HG02759 (cell line): ENCODE results near the gene CCDC14.
"Not testable (repeated sequence)": the region's sequence is repeated elsewhere in the genome, so short reads cannot be mapped to it uniquely, and the experiment has no call there.

Experiments
- ATAC-seq: cut with Tn5 transposase; IDR thresholded peaks from one replicate; pipeline ENCODE4 v1.9.1; 2021; ENCODE audit warnings: mild to moderate bottlenecking, moderate library complexity; ENCODE audit not compliant: unreplicated experiment

The CCDC14 gene

DNA sequence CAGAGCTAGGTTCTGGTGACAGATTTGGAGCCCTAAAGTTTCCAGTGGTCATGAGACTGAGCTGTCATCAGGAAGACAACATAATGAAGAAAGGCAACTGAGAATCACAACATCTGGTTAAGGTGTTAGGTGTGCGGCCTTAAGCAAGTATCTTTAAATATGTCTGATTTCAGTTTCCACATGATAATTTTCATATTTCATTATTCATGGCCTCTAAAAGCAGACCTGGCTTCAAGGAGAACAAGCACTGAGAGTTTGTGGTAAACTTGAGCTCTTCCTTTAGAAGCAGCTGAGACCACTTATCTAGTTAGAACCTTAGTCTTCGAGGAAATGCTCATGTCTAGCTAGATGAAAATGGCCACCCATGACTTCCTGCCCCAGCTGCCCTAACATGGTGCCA, 51.2 kb downstream of the CCDC14 start:
- no peak for ATAC-seq

DNA sequence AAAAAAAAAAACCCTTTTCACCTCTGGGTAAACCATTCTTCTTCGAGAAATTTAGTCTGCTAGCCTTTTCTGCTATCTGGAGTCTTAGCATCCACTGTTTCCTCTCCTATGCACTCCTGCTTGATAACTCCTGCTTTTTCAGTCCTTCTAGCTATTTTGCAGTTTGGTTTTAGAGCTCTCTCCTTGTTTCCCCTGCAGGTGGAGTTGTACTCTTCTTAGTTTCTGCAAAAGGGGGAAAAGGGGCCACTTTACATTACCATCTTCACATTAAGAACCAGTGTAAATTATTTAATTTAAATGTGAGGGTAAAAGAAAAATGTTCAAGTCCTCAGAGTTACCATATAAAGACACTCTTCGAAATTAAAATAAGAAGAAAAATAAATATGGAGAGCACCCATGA, 53.3 kb downstream of the CCDC14 start:
- ATAC-seq, result no peak

DNA sequence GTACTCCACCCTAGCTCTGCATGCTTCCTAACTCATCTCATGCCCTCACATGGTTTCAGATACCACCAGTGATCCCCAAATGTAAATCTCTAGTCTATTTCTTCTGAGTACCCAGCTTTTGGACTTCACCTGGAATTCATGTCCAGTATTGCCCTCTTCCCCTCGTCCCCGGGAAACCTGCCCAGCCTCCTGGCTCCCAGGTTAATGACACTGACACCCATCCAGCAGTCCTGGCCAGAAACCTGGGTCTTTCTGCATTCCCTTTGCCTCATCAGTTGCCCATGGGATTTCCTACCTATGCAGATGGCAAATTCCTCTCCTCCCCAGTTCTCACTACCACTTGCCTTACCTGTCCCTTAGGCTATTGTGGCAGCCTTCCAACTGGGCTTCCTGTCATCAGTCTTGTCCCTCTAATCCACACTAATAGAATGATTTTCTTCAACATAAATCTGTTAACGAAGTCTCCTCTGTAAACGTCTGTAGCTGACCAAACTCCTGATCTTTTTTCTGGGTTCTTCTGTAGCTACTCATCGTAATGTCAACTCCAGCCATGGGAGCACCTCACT, 61.6 kb downstream of the CCDC14 start:
- ATAC-seq, result no peak

DNA sequence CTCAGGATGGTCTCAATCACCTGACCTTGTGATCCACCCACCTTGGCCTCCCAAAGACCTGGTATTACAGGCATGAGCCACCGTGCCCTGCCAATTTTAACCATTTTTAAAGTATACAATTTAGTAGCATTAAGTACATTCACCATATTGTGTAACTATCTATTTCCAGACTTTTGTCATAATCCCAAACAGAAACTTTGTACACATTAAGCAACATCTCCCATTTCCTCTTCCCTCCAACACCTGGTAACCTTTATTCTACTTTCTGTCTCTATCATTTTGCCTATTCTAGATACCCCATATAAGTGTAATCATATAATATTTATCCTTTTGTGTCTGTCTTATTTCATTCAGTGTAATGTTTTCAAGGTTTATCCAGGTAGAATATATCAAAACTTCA, 68.0 kb downstream of the CCDC14 start:
- no peak for ATAC-seq

DNA sequence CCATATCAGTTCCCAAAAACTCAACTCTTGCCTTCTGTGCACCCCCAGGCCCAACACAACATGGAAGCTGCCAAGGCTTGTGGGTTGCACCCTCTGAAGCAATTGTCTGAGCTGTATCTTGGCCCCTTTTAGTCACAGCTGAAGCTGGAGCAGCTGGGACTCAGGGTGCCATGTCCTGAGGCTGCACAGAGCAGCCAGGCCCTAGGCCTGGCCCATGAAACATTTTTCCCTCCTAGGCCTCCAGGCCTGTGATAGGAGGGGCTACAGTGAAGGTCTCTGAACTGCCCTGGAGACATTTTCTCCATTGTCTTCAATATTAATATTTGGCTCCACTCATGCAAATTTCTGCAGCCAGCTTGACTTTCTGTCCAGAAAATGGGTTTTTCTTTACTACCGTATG, 68.8 kb downstream of the CCDC14 start:
- no peak for ATAC-seq

DNA sequence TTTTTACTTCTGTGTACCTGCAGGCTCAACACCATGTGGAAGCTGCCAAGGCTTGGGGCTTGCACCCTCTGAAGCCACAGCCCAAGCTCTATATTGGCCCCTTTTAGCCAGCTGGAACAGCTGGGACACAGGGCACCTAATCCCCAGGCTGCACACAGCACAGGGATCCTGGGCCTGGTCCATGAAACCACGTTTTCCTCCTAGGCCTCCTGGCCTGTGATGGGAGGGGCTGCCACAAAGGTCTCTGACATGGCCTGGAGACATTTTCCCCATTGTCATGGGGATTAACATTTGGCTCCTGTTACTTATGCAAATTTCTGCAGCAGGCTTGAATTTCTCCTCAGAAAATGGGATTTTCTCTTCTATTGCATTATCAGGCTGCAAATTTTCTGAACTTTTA, 70.0 kb downstream of the CCDC14 start:
- not testable (repeated sequence) for ATAC-seq

DNA sequence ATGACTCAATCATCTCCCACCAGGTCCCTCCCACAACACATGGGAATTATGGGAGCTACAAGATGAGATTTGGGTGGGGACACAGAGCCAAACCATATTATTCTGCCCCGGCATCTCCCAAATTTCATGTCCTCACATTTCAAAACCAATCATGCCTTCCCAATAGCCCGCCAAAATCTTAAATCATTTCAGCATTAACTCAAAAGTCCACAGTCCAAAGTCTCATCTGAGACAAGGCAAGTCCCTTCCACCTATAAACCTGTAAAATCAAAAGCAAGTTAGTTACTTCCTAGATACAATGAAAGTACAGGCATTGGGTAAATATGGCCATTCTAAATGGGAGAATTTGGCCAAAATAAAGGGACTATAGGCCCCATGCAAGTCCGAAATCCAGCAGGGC, 70.9 kb downstream of the CCDC14 start:
- not testable (repeated sequence) for ATAC-seq

DNA sequence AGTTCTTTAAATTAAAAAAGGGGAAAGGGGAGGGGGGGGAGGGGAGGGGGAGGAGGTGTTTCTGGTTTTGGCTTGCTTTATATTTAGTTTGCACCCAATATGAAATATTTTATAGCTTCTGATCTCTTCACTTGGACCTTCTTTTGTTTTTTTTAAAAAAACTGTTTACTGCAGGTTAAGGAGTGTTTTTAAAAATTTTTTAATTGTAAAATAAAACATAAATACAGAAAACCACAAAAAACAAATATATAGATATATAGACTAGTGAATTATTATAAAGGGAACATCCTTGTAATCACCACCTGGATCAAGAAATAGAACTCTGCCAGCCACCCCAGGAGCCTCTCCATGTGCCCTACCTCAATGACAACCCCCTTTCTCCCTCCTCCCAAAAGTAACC, 76.0 kb downstream of the CCDC14 start:
- no peak for ATAC-seq

DNA sequence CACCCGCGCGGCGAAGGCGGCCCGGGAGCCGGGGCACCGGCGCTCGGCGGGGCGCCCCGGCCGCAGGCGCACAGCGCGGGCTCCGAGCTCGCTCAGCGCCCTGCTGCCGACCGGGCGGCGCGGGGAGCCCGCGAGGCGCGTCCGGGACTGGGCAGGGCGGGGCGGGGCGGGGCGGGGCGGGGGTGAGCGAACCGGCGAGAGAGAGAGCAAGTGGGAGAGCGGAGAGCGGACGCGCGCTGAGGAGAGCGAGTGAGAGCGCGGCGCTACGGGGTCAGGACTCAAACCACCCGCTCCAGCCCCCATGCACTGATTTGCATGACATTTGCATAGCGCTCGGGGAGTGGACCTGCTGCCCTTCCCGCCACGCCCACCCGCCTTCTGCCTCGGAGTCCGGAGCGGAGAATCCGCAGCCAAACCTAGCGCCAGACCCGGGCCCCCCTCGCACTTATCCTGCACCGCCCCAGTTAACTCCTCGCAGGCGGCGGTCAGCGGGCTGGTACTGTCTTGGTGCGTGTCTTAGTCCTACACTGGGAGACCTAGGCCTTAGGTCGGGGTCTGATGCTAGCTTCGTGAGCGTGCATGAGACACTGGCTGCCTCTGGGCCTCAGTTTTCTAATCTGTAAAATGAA, 76.7 kb downstream of the CCDC14 start, which contains the start of gene MYLK:
TSS of gene MYLK (minus strand) at position 130 of the 629 bp plus-strand sequence. CDS start 90,491 bp downstream, outside the sequence.
- peak; percentile 90 for ATAC-seq

DNA sequence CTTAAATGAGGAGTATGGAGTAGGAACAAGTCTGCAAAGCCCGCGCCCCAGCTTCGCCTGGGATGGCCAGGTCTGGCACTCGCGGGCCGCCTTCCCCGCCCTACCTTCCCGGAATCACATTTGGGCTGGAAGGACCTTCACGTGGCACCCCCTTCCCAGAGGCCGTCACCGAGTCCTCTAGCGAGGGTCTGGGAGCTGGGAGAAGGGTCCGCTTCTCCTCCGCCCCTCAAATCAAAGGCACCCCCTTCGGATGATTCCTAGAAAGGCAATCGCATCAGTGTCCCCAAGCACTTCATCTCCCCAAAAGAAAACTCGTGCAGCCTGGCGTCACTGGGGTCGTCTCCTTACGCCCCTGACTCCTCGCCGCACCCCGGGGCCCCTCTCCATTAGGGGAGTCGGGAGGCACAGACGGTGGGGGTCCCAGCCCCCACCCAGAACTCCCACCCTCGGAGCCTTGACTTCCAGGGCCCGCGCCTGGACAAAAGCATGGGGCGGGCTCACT, 77.3 kb downstream of the CCDC14 start:
- peak; percentile 26 for ATAC-seq

DNA sequence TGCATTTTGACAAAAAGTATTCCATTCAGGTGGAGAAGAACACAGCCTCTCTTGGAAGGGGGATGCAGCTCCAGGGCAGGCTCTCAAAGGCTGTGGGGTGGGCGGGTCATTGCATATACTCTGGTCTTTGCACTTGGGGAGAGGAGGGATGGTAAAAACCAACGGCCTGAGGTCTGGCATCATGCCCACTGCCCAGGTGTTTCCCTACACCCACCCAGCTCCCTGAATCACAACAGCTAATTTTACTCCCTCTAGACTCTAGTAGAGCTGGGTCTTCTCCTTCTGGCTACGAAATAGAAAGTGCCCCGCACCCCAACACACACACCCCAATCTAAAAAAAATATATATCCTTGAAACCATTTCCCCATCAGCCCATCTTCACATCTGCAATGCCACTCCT, 77.9 kb downstream of the CCDC14 start:
- no peak for ATAC-seq

DNA sequence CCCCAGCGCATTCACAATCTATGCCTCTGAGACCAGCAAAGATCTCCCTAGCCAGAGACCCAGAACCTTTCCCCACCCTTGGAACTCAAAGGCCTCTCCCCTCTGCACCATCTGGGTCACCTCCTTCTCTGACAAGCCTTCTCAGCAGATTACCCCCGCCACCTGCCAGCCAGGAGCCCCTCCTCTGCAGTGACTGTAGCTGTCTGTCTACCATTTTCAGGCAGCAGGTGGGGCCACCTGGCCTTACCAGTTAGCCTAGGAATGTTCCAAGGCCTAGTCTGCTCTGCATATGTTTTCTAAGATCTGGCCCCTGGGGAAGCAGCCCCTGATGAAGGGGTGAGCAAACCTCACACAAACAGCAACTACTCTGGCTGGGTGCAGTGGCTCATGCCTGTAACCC, 79.3 kb downstream of the CCDC14 start:
- ATAC-seq, result no peak

DNA sequence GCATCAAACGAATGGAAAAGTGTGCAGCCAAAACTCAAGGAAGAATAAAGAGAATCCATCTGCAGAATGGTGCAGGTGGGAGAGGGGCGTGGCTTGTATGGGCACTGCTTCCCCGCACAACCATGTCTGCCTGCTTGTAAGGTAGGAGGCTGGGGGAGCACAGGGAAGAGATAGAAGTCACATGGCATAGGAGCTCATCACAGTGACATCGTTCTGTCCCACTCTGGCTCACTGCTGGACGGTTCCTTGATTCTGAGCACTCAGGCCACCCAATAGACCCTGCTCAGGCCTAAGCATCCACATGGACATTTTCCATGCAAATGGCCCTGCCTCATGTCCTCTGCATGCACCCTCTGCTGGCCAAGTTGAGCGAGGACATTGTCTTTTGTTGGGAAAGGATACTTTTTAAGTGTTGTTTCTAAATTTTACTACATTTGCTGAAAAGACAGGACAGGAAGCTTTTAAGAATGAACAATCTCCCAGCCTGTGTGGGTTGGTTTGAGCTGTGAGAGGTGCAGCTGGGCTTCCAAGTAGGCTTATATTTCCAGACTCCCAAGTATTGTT, 79.9 kb downstream of the CCDC14 start:
- no peak for ATAC-seq

DNA sequence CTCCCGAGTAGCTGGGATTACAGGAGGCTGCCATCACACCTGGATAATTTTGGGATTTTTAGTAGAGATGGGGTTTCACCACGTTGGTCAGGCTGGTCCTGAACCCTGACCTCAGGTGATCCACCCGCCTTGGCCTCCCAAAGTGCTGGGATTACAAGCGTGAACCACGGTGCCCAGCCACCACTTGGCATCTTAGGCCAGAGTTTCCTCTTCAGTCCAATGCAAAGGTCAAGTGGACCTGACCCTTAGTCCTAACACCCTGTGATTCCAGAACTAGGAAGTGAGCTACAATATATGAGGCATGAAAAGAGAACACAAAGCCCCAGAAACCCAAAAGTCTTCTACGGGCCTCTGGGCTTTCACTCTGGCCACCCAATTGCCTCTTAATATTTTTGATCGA, 82.2 kb downstream of the CCDC14 start:
- ATAC-seq, result no peak

DNA sequence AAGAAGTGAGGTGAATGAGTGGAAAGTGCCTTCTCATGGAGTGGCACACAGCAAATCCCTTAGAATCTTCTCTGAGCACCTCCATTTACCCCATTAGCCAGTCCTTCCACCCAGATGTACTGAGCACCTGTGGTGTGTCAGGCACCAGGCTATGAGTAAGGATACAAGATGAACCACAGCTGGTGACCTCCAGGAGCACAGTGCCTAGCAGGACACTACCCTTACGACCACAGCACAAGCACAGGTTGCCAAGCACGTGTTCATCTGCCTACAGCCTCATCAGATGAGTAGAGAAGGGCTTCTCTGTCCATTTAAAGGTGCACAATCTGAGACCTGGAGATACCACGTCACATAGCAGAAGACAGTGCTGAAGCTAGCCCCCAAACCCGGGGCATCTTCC, 83.1 kb downstream of the CCDC14 start:
- ATAC-seq, result no peak

DNA sequence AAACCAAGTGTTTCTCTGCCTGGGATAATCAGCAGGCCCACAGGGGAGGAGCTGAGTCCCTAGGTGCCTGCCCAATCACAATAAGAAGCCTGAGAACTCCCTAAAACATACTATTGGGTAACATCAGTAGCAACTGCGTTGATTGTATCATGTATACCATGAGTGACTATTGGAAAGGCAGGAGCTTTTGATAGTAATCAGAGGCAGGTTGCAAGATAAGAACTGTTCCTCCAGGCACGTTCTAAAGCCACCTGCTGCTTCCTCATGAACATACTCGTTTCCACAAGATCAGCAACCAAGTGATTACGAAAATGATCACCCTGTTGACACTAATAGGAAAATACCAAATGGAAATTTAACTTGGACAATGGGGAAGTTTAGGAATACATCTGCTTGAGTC, 83.6 kb downstream of the CCDC14 start:
- no peak for ATAC-seq

DNA sequence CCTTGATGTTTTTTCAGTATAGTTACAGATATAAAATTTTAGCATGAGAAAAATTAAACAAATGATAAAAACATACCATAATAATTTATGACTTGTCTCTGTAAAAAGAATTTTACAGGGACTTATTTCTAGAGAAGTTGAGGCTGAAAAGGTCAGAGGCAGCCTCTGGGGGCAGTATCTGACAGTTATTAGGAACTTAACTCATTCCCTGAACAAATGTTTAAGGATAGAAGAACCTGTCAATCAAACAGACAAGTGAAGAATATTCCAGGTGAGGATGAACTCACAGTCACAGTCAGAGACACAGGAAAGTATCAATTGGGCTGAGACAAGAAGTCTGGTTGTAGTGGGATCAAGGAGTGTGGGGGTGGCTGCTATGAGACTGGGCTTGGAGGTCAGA, 84.2 kb downstream of the CCDC14 start:
- ATAC-seq, result no peak

DNA sequence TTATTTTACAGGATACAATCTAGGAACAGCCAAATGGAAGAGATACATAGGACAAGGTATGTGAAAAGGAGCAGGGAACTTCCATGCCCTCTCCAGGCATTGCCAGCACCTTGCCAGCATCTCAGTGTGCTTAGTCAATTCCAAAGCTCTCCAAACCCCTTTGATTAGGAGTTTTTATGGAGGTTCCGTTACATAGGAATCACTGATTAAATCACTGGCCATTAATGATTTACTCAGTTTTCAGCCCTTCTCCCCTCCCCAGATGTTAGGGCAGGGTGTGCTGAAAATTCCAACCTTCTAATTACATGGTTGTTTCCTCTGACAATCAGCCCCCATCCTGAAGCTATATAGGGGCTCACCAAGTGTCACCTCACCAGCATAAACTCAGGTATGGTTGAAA, 88.4 kb downstream of the CCDC14 start:
- no peak for ATAC-seq

DNA sequence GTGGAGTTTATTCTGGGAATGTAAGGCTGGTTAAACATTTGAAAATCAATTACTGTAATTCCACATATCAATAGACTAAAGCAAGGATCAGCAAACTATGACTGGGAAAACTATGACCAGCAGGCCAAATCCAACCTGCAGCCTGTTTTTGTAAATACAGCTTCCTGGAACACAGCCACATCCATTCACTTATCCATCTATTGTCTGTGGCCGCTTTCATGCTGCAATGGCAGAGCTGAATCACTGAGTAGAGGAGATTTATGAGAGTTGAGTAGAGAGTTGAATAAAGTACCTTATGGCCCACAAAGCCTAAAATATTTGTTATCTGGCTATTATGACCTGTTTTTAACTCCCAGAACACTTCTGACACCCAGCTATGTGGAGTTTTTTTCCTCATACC, 89.1 kb downstream of the CCDC14 start:
- no peak for ATAC-seq

DNA sequence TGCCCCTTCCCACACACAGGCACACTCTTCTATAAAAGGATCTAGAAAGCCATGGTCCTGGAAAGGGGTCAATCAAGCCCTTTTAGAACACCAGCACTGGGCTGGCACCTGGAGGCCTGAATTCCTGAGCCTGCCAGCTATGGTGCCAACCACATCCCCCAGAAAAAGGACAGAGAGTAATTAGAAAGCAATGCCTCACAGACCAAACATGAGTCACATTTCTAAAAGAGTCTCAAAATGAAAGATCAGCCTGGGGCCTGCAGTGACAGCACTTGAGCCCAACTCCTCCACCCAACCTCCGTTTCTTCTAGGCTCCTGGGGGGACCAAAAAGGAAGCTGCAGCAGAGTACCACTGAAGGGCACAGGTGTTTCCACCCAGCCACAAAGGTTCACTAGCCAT, 91.0 kb downstream of the CCDC14 start:
- no peak for ATAC-seq

DNA sequence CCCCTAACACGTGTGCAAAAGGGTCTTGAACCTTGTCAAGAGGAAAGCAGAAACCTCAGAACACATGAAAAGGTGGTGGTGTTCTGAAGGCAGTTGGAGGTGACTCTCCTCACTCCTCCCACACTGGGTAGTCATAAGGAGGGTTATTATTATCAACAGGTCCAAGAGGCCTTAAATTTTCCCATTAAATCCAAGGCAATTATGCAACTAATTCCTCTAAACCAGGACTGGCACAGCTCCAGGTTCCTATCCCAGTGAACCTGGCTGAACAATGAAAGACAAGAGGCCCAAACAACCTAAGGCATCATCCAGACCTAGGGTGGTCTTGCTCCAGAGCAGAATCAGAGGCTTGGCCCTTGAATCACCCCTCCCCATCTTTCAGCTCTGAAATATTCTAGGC, 91.9 kb downstream of the CCDC14 start:
- no peak for ATAC-seq

DNA sequence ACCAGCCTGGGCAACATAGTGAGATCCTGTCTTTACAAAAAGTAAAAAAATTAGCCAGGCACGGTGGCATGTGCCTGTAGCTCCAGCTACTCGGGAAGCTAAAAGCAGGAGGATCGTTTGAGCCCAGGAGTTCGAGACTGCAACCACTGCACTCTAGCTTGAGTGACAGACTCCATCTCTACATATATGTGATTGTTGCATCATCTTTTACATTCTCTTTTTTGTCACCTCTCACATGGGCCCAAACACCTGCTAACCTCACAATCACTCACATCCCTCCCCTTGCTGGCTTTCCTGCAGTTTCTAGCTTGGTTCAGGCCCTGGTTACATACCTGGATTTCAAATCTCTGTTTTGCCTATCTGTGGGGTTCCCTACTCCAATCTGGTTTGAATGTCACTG, 96.3 kb downstream of the CCDC14 start:
- no peak for ATAC-seq
